AG20443 (cell line): ENCODE data around the gene PCBP3.

Source experiments
- DNase-seq: peaks from one replicate; pipeline ENCODE4 v3.0.0; 2012; ENCODE audit warnings: low spot score, mixed read lengths

The PCBP3 gene

DNA sequence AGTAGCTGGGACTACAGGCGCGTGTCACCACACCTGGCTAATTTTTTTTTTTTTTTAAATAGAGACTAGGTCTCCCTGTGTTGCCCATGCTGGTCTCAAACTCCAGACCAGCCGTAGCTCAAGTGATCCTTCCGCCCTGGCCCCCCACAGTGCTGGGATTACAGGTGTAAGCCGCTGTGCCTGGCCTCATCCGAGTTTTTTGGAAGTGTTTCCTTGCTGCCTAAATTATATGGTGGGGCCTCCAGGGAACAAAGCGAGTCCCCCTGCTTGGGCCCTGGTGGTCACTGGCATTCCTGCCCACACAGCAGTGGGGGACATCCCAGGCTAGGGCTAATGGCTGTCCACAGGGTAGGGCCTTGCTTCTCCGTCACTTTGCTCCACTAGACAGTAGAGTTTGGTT lies 143.8 kb downstream of the PCBP3 start:
- DNase-seq: no peak

DNA sequence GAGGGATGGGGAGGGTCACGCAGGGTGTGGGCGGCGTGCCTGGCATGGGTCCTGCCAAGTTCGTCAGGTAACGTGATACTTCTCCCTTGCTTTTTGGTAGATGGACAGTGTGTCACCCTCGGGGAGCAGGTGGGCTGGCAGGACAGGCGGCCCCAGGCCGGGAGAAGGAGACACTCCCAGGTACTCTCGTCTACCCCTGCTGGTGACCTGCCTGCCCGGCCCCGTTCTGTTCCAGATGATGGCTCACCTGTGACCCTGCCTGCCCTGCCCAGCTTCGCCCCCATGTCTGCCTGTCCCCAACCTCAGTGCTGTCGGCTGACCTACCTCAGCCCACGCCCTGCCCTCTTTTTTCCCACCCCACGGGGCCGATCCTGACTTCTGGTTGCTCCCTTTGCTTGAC lies 144.7 kb downstream of the PCBP3 start:
- peak; percentile 8 for DNase-seq

DNA sequence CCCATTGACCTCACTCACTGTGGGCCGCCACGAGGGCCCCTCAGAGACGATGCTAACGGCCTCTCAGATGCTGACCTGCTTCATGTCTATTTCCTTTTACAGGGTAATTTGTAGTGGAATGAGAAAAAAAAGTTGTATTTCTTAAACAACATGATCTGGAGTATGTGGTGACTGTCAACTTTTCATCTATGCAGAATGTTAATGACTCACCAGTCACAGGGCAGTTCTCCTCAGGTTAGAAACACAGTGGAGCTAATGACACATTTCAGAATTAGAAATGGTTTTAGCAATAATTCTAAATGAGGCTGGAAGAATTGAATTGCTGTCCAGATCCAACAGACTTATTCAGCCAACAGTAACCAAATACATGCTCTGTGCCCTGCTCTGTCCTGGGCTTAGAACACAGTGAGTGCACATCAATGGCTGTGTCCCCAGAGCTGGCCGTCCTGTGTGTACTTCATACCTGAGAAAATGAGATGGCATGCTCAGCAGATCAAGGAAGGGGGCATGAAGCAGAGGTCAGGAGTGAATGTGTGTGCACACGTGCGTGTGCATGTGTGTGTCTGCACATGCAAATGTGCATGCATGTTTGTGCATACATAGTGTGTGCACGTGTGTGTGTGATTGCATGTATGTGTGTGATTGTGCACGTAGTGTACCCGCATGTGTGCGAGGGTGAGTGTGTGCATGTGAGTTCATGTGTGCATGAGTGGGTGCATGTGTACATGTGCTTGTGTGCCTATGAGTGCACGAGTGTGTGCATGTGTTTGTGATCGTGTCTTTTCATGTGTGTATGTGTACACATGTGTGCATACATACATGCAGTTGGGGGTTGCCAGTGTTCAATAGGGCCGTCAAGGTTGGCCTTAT lies 145.3 kb downstream of the PCBP3 start:
- peak; percentile 6 for DNase-seq

DNA sequence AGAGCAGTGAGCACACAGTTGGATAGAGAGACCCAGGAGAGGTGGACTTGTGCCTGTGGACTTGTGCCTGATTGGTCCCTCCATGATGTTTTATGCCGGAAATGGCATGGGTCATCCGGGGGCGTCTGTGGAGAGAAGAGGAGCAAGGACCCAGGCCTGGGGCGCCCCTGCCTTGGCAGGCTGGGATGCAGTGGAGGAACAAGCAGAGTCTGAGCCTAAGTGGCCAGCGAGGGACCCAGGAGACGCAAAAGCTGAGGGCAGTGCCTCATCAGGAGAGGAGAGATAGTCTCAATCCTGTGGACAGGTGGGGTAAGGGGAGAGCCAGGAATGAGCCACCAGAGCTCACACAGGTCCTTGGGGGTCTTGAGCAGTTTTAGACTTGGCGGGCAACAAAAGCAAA lies 146.9 kb downstream of the PCBP3 start:
- DNase-seq: peak; percentile 11

DNA sequence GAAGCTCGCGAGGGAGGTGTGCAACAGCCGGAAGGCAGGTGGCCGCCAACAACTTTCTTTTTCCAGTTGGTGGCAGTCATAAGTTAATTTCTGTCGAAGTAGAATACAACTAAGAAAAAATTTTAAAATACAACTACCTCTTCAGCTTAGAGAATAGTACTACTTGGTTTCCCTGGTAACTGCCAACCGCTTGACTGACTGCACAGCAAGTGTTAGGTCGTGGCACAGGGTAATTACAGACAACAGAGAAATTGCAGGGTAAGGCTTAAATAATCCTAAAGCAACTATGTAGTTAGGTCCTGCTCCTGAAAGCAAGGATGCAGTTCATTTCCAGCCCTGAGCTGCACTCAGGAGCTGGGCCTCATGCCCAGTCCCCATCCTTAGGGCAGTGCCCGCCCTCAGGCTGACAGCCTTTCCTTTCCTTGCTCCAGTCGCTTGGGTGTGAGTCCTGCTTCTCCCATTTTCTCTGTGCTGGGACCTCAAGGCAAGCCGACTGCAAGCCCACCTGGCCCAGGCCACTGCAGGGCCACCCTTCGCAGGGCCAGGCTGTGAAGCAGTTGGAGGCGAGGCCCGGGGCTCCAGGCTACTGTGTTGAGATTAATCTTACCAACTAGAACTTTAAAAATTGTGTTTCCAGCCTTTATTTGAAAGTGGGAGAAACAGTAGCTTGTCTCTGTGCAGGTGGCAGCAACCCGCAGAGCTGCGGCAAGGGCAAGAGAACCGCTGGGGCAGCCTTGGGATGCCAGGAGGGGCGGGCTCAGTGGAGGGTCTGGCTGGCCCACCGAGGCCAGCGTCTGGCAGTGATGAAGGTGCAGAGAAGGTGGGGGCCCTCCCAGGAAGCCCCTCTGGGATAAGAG lies 148.3 kb downstream of the PCBP3 start:
- DNase-seq: no peak

DNA sequence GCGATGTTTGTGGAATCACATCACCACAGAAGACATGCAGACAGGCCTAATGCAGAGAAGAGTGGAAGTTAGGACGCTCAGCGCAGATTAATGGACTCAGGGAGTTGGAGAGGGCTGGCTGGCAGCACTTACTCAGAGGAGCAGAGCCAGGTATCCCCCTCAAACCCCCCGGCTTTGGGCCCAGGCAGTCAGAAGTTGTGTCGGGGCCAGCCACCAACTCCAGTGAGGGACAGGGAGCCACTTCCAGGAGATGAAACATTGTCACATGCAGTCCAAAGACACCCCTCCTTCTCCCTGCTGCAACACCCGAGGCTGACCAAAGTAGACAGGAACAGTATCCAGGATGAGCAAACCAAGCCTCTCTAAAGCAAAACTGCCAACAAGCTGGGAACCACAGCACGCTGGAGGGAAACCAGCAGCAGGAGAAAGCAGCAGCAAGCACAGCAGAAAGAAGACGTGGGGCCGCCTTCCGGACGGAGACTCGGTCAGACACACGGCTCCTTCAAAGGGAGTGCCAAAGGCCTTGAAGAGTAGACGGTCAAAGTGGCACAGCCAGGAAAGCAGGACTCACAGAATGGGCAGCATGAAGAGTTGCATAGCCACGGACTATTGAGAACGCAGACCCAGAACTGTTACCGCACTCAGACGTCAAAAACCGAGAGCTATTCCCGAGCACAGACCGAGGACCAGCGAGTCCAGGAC lies 149.3 kb downstream of the PCBP3 start:
- DNase-seq: no peak

DNA sequence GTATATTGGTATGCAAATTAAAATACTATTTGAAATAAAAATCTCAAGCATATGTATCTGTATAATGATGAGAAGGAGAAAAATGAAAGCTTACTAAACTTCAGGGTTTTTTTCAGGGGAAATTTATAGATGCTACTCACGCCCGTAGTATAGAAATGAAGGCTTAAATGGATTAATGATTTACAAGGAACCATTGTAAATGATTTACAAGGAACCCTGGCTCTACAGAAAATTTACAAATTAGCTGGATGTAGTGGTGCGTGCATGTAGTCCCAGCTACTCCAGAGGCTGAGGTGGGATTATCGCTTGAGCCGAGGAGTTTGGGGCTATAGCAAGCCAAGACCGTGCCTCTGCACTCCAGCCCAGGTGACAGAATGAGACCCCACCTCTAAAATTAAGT lies 150.5 kb downstream of the PCBP3 start:
- no peak for DNase-seq

DNA sequence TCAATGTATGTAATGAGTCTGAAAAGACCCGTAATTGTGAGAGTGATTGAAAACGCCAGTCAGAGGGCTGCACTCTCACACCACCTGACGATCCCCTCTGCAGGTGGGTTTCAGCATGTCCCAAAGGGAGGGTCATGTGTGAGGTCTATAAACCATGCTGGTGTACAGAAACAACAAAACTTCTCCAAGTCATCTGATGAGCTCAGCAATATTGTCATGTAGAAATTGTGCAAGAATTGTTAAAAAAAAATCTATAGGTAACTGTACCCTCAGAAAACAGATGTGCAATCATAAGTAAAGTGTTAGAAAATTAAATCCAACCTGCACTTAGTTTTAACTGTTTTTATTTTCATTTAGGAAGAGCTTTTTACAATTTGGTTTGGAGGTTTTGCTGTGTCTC lies 152.5 kb downstream of the PCBP3 start:
- DNase-seq: no peak

DNA sequence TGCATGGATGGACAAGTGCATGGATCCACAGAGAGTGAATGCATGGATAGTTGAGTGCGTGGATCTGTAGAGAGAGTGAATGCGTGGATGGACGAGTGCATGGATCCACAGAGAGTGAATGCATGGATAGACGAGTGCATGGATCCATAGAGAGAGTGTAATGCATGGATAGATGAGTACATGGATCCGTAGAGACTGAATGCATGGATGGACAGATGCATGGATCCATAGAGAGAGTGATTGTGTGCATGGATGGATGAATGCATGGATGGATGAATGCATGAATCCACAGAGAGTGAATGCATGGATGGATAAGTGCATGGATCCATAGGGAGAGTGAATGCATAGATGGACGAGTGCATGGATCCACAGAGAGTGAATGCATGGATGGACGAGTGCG lies 153.8 kb downstream of the PCBP3 start:
- no peak for DNase-seq

DNA sequence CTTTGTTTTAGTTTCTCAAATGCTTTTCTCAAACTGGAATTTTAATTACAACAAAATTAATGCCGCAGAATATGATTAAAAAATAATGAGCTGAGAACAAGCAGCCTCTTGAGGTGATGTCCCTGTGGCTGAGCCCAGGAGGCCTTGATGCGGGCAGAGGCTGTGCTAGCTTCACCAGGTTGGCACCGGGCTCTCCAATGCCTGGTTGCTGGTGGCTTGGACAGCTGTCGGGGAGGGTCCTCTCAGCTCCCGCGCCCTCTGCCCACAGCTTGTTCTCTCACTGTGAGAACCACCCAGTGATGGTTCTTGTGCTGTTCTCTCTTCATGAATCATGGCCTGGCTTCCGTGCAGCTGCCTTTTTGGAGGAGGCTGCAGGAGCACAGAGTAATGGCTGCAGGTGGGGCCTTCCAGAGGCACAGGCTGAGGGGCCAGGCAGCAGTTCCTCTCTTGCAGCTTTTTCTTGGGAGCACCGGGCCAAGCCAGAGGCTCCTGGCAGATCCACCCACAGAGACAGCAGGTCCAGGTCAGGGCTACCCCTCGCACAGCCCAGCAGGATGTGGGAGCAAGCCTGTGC lies 156.3 kb downstream of the PCBP3 start:
- no peak for DNase-seq

DNA sequence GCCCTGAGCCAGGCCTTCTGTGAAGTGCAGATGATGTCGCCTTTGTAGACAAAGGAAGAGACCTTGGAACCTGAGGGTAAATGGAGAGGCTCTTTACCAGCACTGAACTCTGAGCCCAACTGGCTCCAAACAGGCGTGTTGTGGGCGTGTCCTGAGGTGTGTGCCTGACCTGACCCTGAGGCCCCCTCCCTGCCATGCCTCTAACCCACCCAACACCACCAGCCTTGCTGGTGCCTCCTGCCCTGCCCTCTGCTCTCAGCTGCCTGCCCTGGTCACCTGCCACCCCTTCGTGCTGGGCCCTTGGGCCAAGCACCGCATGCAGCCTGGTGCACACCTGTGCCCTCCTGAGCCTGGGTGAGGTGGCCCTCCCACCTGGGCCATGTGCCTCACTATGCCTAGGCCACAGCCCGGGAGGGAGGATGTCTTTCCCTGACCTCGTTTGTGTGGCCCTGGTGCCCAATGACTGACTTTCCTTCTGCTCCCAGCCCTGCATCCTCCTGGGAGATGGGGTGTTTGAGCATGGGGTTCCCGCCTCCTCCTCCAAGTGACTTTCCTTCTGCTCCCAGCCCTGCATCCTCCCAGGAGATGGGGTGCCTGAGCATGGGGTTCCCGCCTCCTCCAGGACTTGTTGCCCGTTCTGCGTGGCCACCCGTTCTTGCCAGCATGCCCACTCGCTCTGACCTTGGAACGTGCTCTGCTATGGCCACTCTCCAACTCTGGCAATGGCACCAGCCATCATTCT lies 157.0 kb downstream of the PCBP3 start:
- DNase-seq: peak; percentile 5

DNA sequence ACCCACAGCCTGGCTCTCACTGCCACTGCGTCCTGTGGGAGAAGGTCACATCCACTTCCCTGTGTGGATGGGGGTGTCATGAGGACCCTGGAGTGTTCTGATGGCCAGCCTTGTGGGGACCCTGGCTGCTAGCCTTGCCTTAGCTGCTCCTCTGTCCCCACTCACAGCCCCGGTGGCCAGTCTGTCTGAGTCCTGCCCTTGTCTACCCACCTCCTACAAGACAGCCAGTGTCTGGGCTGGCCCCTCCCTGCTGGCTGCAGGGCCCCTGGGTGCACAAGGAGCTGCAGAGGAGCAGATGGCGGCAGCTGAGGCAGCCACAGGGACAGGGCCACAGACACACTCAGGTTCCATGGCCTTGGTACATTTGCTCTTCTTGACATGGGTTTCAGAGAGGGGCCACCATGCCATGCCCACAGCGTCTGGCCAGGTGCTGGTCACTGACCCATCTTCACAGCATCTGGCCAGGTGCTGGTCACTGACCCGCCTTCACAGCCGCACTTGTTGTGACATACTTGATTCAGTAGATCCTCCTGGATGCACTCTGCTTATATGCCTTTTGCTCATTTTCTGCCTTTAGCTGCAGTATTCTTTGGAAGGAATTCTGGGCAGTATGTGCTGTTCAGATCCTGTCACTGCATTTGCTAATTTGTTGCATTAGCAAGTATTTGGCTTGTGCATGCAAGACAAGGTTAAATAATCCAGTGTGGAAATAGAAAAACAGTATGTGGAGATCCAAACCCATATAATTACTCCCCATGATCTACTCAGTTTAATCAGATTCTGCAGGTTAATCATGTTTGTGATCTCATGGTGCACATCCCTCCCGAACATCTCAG lies 157.8 kb downstream of the PCBP3 start:
- peak; percentile 4 for DNase-seq

DNA sequence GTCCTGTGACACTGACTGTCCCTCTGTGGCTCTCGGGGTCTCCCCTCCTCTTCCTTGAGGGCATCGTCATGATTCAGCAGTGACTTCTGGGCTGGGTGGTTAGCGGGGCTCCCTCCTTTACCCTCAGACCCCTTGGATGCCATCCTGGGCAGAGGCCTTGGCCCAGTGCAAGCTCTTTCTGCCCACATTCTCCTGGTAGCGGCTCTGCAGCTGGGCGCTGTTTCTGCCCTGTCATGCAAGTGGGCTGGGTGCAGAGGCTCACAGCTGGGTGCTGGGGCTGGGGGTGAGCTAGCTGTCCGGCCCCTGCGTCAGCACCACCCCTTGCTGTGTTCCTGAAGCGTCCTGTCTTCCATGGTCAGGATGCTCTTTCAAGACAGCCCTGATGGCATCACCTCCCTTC lies 158.5 kb downstream of the PCBP3 start:
- peak; percentile 4 for DNase-seq

DNA sequence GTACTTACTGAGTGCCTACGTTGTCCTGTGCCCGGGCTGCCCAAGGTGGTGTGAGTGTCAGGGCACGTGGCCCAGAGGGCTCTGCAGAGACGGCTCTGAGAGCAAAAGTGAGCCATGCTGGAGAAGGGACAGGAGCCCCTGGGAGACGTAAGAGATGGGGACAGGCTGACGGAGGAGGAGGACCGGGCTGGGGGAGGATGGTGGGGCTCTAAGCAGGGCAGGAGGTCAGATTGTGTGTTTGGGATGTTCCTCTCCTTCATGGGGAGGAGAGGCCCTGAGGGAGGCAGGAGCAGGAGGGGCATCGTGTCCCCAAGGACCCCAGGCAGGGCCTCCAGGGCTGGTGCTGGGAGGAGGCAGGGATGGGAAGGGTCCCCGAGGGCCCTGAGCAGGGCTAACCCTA lies 158.9 kb downstream of the PCBP3 start:
- DNase-seq: no peak

DNA sequence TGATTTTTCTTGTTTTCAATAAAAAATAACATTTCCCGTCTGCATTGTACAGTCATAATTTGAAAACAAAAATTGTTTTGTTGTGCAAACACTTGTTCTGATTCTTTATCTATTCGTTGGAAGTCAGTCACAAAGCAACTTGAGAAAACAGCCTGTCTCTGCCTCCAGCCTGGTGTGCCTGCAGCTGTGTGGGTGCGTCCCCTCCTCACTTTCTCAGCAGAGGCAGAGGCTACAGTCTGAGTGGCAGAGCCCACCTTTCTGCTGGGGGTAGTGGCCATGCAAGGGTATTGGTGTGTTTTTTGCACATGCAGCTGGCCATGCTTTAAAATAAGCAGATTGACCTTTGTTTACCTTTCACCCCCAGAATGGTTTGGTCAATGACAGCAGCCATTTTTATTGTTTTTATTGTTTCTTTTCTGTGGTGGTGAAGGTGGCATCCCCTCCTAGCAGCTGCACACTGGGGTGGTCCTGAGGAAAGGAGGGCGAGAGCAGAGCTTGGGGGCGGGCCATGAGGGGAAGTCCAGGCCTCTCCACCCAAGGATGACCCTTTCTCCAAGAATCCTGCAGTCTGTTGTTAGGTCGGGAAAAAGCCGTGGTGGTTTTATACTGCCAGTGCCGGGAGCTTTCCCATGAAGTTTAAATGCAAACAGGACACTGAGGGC lies 159.6 kb downstream of the PCBP3 start:
- no peak for DNase-seq

DNA sequence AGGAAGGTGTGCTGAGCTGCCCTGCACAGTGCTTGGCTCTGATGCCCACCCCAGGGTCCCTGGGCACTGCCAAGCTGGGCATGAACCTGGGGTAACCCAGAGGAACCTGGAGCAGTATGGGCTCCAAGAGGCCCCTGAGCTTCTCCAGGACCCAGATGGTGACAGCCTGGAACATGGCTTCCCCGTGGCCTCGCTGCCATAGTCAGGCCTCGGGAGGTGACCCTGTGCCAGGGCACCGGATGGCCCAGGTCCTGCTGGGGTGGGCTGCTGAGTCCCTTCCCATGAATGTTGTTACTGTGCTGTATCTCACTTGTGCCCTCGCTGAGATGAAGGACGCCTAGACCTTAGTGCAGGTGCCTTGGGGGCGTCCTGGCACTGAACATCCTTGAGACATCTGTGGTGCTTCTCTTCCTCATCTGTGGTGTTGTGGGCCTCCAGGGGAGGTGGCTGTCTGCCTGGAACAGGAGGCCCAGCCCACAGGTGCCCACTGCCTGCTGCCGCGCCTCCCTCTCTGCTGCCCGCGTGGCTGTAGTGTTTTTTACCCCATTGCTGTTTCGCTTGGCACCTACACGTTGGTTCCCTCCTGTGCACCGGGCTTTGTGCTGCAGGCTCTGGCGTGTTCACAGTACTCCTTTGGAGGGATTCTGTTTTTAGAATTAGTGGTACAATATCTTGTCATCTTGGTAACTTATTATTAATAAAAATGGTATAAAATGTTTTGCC lies 160.3 kb downstream of the PCBP3 start:
- no peak for DNase-seq

DNA sequence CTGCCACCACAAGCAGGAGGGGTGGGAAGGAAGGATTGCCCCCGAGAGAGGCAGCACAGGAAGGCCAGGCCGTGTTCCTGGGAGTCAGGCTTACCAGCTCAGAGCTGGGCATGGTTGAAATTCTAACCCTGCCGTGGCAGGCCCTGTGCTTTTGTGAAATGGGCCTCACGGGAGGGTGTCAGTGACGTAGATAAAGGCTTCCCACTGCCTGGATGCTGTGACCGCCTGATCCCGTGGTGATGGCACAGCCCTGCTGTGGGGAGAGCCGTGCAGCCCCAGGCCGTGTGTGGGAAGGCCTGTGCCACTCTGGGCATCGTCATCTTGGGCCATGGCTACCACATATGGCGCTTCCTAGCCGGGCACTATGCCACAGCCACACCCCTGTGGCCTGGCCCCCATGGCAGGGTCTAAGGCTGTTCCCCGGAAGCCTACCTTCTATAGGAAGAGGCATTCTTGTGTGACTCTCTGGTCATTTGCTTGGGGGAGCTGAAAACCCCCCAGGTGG lies 161.3 kb downstream of the PCBP3 start:
- no peak for DNase-seq

DNA sequence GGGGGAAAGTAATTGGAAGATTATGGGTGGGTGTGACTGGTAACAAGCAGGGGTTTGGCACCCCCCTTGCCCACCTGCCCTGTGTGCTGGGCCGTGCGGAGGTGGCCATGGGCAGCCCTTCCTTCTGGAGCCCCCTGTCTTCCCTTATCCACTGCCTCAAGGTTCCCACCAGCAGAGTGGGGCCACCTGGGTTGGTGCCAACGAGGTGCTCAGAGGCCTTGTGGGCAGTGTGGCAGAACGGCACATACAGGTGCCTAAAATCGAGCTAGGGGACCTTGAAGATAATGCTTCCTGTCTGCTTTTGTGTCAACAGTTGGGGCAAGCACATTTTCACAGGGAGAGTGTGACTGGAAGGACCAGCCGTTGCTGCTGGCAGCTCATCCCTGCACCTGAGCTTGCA lies 161.8 kb downstream of the PCBP3 start:
- DNase-seq: no peak

DNA sequence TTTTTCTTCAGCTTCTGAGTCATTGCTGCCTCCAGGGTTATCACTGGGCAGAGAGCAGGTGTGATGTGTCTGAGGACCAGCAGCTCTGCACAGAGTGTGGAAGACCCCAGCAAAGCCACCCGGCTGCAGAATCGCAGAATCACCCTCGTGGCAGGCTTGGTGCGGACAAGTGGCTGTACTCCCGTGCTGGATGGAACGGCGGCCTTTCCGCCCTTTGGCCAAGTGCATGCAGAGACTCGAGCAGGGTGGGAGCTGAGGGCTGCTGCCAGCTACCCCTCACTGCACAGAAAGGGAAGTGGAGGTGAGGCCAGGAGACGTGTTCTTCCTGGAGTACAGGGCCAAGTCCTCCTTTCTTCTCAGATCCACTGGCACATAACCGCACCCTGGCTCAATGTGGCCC lies 162.5 kb downstream of the PCBP3 start:
- DNase-seq: no peak
